Left colon (tissue), 2 donors: ENCODE measurements around the gene CYSRT1. TPM values are rescaled to one million over a fixed set of nuclear protein-coding genes. Genes with fewer than 3 reads are reported as not detected.

ENCODE experiments used
- ATAC-seq: fragments of 200-7000 bp; cut with Tn5 transposase; one replicate; pipeline ENCODE4 v1.9.1; 2020; ENCODE audit warnings: mild to moderate bottlenecking, moderate library complexity
- DNase-seq, 2 donors: peaks; one replicate each; pipeline ENCODE4 v3.0.0-alpha.2; 2020
- intact Hi-C, 2 donors: fragments of 100-400 bp; cut with DNase I in 1 of 2; cut with micrococcal nuclease in 1 of 2; formaldehyde crosslinking; loops; one replicate each; pipeline versions ENCODE4 v1.11.2 to v1.14.0; 2022; cut with DNase I, micrococcal nuclease
- total RNA-seq, 2 donors: library from RNA; stranded (reverse); fragmentation: NEBNext Ultra II Directional; extraction: Animal tissue kit (Norgen Biotek cat#: 25700); gene quantifications; one replicate each; pipeline ENCODE4 v1.2.1, GENCODE V29; 2021
- donor health status: DM: no; HTN: no; CAD: no.
- donor health status: DM: yes; HTN: yes; CAD: no.

CYSRT1 gene
- total RNA-seq, 2 donors from 2014 or later, result 0.43 to 0.47 TPM

- DNase-seq, result peak; percentile 99 to 100
- intact Hi-C loops, result no loop called here
- peak; percentile 71 for ATAC-seq
Measured at GRCh38 chr9:137200311-137201204, 24.4 kb upstream of the CYSRT1 start, which contains the start of gene TPRN. TSS of gene TPRN (minus strand) at chr9:137200741. CDS start at chr9:137200711, 30 bp downstream.

GRCh38 chr9:137201205-137201868 lies 23.6 kb upstream of the CYSRT1 start:
- ATAC-seq (no peak), DNase-seq (no peak)

GRCh38 chr9:137202966-137203365 lies 22.0 kb upstream of the CYSRT1 start:
- intact Hi-C loops, result no loop called here

More at GRCh38 chr9:137201205-137201868, 23.6 kb upstream of the CYSRT1 start:
- intact Hi-C loops, result no loop called here

GRCh38 chr9:137204731-137205125 lies 20.2 kb upstream of the CYSRT1 start:
- ATAC-seq, result no peak
- peak in 1 of 2 donors; percentile 24 for DNase-seq
- intact Hi-C loops, result no loop called here

More at GRCh38 chr9:137202966-137203365, 22.0 kb upstream of the CYSRT1 start:
- no peak for ATAC-seq
- DNase-seq, result no peak

GRCh38 chr9:137205126-137206069 lies 19.6 kb upstream of the CYSRT1 start, which contains the start of the genes NDOR1 and TMEM203:
TSS of gene NDOR1 (plus strand) at chr9:137205700. CDS start at chr9:137205778, 78 bp downstream.
TSS of gene TMEM203 (minus strand) at chr9:137205648. CDS start at chr9:137205414, 234 bp downstream.
- ATAC-seq, result peak; percentile 64
- intact Hi-C loops, result no loop called here
- peak; percentile 87 to 95 for DNase-seq

GRCh38 chr9:137206602-137207001 lies 18.4 kb upstream of the CYSRT1 start:
- intact Hi-C loops, result no loop called here
- ATAC-seq (no peak), DNase-seq (no peak)

GRCh38 chr9:137211532-137211931 lies 13.4 kb upstream of the CYSRT1 start:
- ATAC-seq (no peak), DNase-seq (no peak)
- intact Hi-C loops, result no loop called here

GRCh38 chr9:137212520-137212919 lies 12.5 kb upstream of the CYSRT1 start:
- ATAC-seq (no peak), DNase-seq (peak in 1 of 2 donors; percentile 6)
- intact Hi-C loops, result no loop called here

- no peak for ATAC-seq
- peak in 1 of 2 donors; percentile 23 for DNase-seq
- intact Hi-C loops, result no loop called here
Measured at GRCh38 chr9:137213160-137214060, 11.6 kb upstream of the CYSRT1 start.

GRCh38 chr9:137214620-137215019 lies 10.4 kb upstream of the CYSRT1 start:
- DNase-seq (no peak), ATAC-seq (no peak)
- intact Hi-C loops, result no loop called here

GRCh38 chr9:137215196-137215986 lies 9.6 kb upstream of the CYSRT1 start:
- ATAC-seq (no peak), DNase-seq (no peak)
- intact Hi-C loops, result no loop called here

- no peak for ATAC-seq
- intact Hi-C loops, result no loop called here
- peak in 1 of 2 donors; percentile 8 for DNase-seq
Measured at GRCh38 chr9:137216188-137216965, 8.6 kb upstream of the CYSRT1 start.

GRCh38 chr9:137217276-137218211 lies 7.4 kb upstream of the CYSRT1 start:
- DNase-seq (peak; percentile 92), ATAC-seq (peak; percentile 80)
- intact Hi-C loops, result no loop called here

GRCh38 chr9:137218212-137218753 lies 6.7 kb upstream of the CYSRT1 start:
- ATAC-seq (no peak), DNase-seq (peak in 1 of 2 donors; percentile 7)
- intact Hi-C loops, result no loop called here
